HepG2 (cell line): Measurements from ENCODE around the gene VEZF1. TPM values are rescaled to one million over a fixed set of nuclear protein-coding genes. Genes with fewer than 3 reads are reported as not detected.

ENCODE experiments used
- CEBPB ChIP-seq: IDR thresholded peaks from 2 replicates; pipeline ENCODE4 v1.6.1; 2011; ENCODE audit warnings: low read depth, low read length, improper control_type of control experiment, borderline replicate concordance
- EZH2 ChIP-seq: conservative IDR thresholded peaks from 2 replicates; pipeline ENCODE4 v1.6.1; 2012; ENCODE audit warnings: mild to moderate bottlenecking, low read depth, low read length, moderate library complexity
- GATA4 ChIP-seq: sonication (generic); IDR thresholded peaks from 2 replicates; pipeline ENCODE4 v1.6.1; 2016; ENCODE audit warnings: antibody characterized with exemption, low read depth, borderline replicate concordance
- KDM5A ChIP-seq: fragments of 200-600 bp; sonication (generic); IDR thresholded peaks from 2 replicates; pipeline ENCODE4 v1.7.0; 2018; ENCODE audit warnings: antibody characterized with exemption, mild to moderate bottlenecking, low read length, borderline replicate concordance
- MAFK ChIP-seq, 2 experiments: IDR thresholded peaks in 1 of 2; conservative IDR thresholded peaks in 1 of 2; 2 replicates each; pipeline ENCODE4 v1.6.1; 2011; ENCODE audit warnings: improper control_type of control experiment in 2 of 2, low read length in 2 of 2
- MEIS1 ChIP-seq: sonication (generic); formaldehyde crosslinking; IDR thresholded peaks from 2 replicates; pipeline ENCODE4 v1.9.0; 2021; ENCODE audit warnings: mild to moderate bottlenecking, missing genetic modification reagents, moderate library complexity, borderline replicate concordance
- MEIS2 ChIP-seq: sonication (generic); formaldehyde crosslinking; IDR thresholded peaks from 2 replicates; pipeline ENCODE4 v1.9.0; 2021; ENCODE audit warnings: mild to moderate bottlenecking, missing genetic modification reagents
- NFYB ChIP-seq: sonication (generic); formaldehyde crosslinking; IDR thresholded peaks from 2 replicates; pipeline ENCODE4 v1.4.0; 2020; ENCODE audit warnings: missing genetic modification reagents
- PHB2 ChIP-seq: fragments of 450-650 bp; IDR thresholded peaks from 2 replicates; pipeline ENCODE4 v1.6.1; 2018; ENCODE audit not compliant: partially characterized antibody
- POGZ ChIP-seq: sonication (generic); formaldehyde crosslinking; IDR thresholded peaks from 2 replicates; pipeline ENCODE4 v1.4.0; 2020; ENCODE audit warnings: mild to moderate bottlenecking, missing genetic modification reagents
- SP2 ChIP-seq: sonication (generic); formaldehyde crosslinking; IDR thresholded peaks from 2 replicates; pipeline ENCODE4 v1.5.1; 2020; ENCODE audit warnings: mild to moderate bottlenecking, missing genetic modification reagents
- ZFP36L2 ChIP-seq: sonication (generic); formaldehyde crosslinking; IDR thresholded peaks from 2 replicates; pipeline ENCODE4 v1.4.0; 2020; ENCODE audit warnings: missing genetic modification reagents
- ZFYVE20 ChIP-seq: sonication (generic); formaldehyde crosslinking; IDR thresholded peaks from 2 replicates; pipeline ENCODE4 v1.8.0; 2023; ENCODE audit warnings: low read depth, mild to moderate bottlenecking, moderate library complexity, missing genetic modification reagents, borderline replicate concordance
- ZNF138 ChIP-seq: sonication (generic); formaldehyde crosslinking; IDR thresholded peaks from 2 replicates; pipeline ENCODE4 v1.5.0; 2020; ENCODE audit warnings: mild to moderate bottlenecking, low read depth, missing genetic modification reagents
- ZNF282 ChIP-seq: fragments of 450-650 bp; IDR thresholded peaks from 2 replicates; pipeline ENCODE4 v1.6.1; 2018; ENCODE audit not compliant: partially characterized antibody
- ZNF34 ChIP-seq: sonication (generic); formaldehyde crosslinking; IDR thresholded peaks from 2 replicates; pipeline ENCODE4 v1.4.0; 2020; ENCODE audit warnings: mild to moderate bottlenecking, missing genetic modification reagents, borderline replicate concordance
- ZNF546 ChIP-seq: sonication (generic); formaldehyde crosslinking; conservative IDR thresholded peaks from 2 replicates; pipeline ENCODE4 v1.8.1; 2023; ENCODE audit warnings: mild to moderate bottlenecking, missing genetic modification reagents
- ZNF564 ChIP-seq: sonication (generic); formaldehyde crosslinking; IDR thresholded peaks from 2 replicates; pipeline ENCODE4 v1.8.1; 2023; ENCODE audit warnings: mild to moderate bottlenecking, missing genetic modification reagents
- ZNF737 ChIP-seq: sonication (generic); formaldehyde crosslinking; IDR thresholded peaks from 2 replicates; pipeline ENCODE4 v1.5.0; 2020; ENCODE audit warnings: missing genetic modification reagents, mild to moderate bottlenecking, borderline replicate concordance
- polyA plus RNA-seq, 8 experiments: library from polyadenylated mRNA; depleted of rRNA in 3 of 8; stranded (reverse) in 7 of 8; unstranded in 1 of 8; fragments of >200 nt; fragmentation: Illumina TruSeq in 4 of 8; extraction: Trizol in 4 of 8; gene quantifications; 2 replicates each; pipeline versions ENCODE4 v1.2.1 to v1.2.3, GENCODE V29; 2011 to 2016; ENCODE audit warnings: low read depth in 4 of 8, missing spikeins in 1 of 8, mixed read lengths in 1 of 8; ENCODE audit not compliant: insufficient read depth in 1 of 8
- total RNA-seq, 5 experiments: library from RNA; depleted of rRNA; stranded (reverse); fragments of >200 nt; fragmentation: Illumina TruSeq; extraction: Trizol; gene quantifications; 2 replicates each; pipeline ENCODE4 v1.2.3, GENCODE V29; 2016; ENCODE audit warnings: low read depth in 1 of 5
- TF ChIP-seq, protein P1 (sequence below): sonication (generic); formaldehyde crosslinking; IDR thresholded peaks from 2 replicates; pipeline ENCODE4 v1.5.0; 2020; ENCODE audit warnings: missing genetic modification reagents
- TF ChIP-seq, protein P2 (sequence below): sonication (generic); formaldehyde crosslinking; IDR thresholded peaks from 2 replicates; pipeline ENCODE4 v1.5.1; 2020; ENCODE audit warnings: mild to moderate bottlenecking, missing genetic modification reagents, moderate library complexity
- TF ChIP-seq, protein P3 (sequence below): sonication (generic); formaldehyde crosslinking; IDR thresholded peaks from 2 replicates; pipeline ENCODE4 v1.8.0; 2022; ENCODE audit warnings: mild to moderate bottlenecking, missing genetic modification reagents, borderline replicate concordance
- TF ChIP-seq, protein P4 (sequence below): sonication (generic); formaldehyde crosslinking; IDR thresholded peaks from 2 replicates; pipeline ENCODE4 v1.4.0; 2020; ENCODE audit warnings: missing genetic modification reagents

Gene VEZF1
- total and polyA plus RNA-seq, 2 of the 13 experiments (the other 11 are each of a cell fraction or from before 2014, with no cell fraction given): 45.9 to 49.7 TPM

DNA sequence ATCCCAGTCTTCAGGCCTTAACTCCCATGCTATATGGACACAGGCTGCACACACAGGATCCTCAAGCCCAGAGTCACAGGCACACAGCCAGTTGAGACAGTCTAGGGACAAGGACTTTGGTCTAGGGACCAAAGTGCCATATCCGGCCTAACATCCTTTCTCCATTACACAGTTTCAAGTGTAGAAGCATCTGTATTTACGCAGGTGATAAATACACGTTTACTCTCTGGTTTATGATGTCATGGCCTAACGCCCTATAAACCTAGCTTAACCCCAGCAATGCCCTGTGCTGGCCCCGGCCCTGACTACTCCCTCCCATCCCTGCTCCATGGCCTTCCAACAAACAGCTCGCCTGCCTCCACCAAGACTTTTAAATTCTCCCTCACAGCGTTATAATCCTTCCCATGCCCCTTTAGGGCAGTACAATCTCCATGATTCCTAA is 50.0 kb downstream of the VEZF1 start (continued):
- TF ChIP-seq, protein P1, sequence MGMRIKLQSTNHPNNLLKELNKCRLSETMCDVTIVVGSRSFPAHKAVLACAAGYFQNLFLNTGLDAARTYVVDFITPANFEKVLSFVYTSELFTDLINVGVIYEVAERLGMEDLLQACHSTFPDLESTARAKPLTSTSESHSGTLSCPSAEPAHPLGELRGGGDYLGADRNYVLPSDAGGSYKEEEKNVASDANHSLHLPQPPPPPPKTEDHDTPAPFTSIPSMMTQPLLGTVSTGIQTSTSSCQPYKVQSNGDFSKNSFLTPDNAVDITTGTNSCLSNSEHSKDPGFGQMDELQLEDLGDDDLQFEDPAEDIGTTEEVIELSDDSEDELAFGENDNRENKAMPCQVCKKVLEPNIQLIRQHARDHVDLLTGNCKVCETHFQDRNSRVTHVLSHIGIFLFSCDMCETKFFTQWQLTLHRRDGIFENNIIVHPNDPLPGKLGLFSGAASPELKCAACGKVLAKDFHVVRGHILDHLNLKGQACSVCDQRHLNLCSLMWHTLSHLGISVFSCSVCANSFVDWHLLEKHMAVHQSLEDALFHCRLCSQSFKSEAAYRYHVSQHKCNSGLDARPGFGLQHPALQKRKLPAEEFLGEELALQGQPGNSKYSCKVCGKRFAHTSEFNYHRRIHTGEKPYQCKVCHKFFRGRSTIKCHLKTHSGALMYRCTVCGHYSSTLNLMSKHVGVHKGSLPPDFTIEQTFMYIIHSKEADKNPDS (CRISPR knock-in tag): no peak
- TF ChIP-seq, protein P2, sequence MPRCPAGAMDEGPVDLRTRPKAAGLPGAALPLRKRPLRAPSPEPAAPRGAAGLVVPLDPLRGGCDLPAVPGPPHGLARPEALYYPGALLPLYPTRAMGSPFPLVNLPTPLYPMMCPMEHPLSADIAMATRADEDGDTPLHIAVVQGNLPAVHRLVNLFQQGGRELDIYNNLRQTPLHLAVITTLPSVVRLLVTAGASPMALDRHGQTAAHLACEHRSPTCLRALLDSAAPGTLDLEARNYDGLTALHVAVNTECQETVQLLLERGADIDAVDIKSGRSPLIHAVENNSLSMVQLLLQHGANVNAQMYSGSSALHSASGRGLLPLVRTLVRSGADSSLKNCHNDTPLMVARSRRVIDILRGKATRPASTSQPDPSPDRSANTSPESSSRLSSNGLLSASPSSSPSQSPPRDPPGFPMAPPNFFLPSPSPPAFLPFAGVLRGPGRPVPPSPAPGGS (CRISPR knock-in tag): no peak
- no peak for TF ChIP-seq ZFP36L2 (CRISPR knock-in tag)
- TF ChIP-seq ZNF34 (CRISPR knock-in tag): no peak
- TF ChIP-seq ZNF737 (CRISPR knock-in tag): no peak
- no peak for TF ChIP-seq ZNF282
- no peak for TF ChIP-seq EZH2
- no peak for TF ChIP-seq MEIS1
- no peak for TF ChIP-seq NFYB (CRISPR knock-in tag)
- TF ChIP-seq PHB2: no peak
- peak; percentile 73; the same call in 1 of the 2 replicates for TF ChIP-seq POGZ (CRISPR knock-in tag)
- no peak for TF ChIP-seq SP2 (CRISPR knock-in tag)
- TF ChIP-seq ZFYVE20 (CRISPR knock-in tag): no peak
- TF ChIP-seq MEIS2: no peak
- TF ChIP-seq CEBPB: no peak
- no peak for TF ChIP-seq GATA4
- TF ChIP-seq, protein P3, sequence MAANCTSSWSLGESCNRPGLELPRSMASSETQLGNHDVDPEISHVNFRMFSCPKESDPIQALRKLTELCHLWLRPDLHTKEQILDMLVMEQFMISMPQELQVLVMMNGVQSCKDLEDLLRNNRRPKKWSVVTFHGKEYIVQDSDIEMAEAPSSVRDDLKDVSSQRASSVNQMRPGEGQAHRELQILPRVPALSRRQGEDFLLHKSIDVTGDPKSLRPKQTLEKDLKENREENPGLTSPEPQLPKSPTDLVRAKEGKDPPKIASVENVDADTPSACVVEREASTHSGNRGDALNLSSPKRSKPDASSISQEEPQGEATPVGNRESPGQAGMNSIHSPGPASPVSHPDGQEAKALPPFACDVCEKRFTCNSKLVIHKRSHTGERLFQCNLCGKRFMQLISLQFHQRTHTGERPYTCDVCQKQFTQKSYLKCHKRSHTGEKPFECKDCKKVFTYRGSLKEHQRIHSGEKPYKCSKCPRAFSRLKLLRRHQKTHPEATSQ (CRISPR knock-in tag): no peak
- TF ChIP-seq, protein P4, sequence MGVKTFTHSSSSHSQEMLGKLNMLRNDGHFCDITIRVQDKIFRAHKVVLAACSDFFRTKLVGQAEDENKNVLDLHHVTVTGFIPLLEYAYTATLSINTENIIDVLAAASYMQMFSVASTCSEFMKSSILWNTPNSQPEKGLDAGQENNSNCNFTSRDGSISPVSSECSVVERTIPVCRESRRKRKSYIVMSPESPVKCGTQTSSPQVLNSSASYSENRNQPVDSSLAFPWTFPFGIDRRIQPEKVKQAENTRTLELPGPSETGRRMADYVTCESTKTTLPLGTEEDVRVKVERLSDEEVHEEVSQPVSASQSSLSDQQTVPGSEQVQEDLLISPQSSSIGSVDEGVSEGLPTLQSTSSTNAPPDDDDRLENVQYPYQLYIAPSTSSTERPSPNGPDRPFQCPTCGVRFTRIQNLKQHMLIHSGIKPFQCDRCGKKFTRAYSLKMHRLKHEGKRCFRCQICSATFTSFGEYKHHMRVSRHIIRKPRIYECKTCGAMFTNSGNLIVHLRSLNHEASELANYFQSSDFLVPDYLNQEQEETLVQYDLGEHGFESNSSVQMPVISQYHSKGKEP (CRISPR knock-in tag): no peak
- TF ChIP-seq ZNF546 (CRISPR knock-in tag): no peak
- no peak for TF ChIP-seq KDM5A
- TF ChIP-seq ZNF138 (CRISPR knock-in tag): no peak
- TF ChIP-seq ZNF564 (CRISPR knock-in tag): no peak
- peak in 1 of 2 experiments; percentile 74; a peak in 3 of 4 replicates for TF ChIP-seq MAFK (conservative IDR thresholded peaks at IDR 0.05 in 1 of 2, IDR thresholded peaks at IDR 0.05 in 1 of 2; ENCODE audit: low read length in 2 of 2)
